HG02884 (cell line): ENCODE data around the gene EPDR1.
A peak's percentile ranks its signal among the peaks of the same experiment; 100 is the strongest.

ENCODE experiments used
- ATAC-seq: cut with Tn5 transposase; IDR thresholded peaks from one replicate; pipeline ENCODE4 v1.9.1; 2021; ENCODE audit warnings: mild to moderate bottlenecking, moderate library complexity; ENCODE audit not compliant: unreplicated experiment

EPDR1 gene

GRCh38 chr7:37920305-37920848 is at the start of gene EPDR1:
Gene EPDR1, plus strand, starts transcription at chr7:37920640. Its CDS starts 300 bp downstream, at chr7:37920940.
- ATAC-seq = no peak

GRCh38 chr7:37882086-37882485 is 38.4 kb upstream of the EPDR1 start:
- no peak for ATAC-seq

GRCh38 chr7:37893359-37893758 is 27.1 kb upstream of the EPDR1 start:
- ATAC-seq = no peak

GRCh38 chr7:37894671-37895070 is 25.8 kb upstream of the EPDR1 start:
- no peak for ATAC-seq

GRCh38 chr7:37899712-37900247 is 20.7 kb upstream of the EPDR1 start:
- no peak for ATAC-seq

GRCh38 chr7:37901236-37901827 is 19.1 kb upstream of the EPDR1 start:
- no peak for ATAC-seq

- ATAC-seq = no peak
Measured at GRCh38 chr7:37901890-37902524, 18.4 kb upstream of the EPDR1 start.

- no peak for ATAC-seq
Measured at GRCh38 chr7:37908221-37908788, 12.1 kb upstream of the EPDR1 start.

GRCh38 chr7:37912756-37913155 is 7.7 kb upstream of the EPDR1 start:
- no peak for ATAC-seq

GRCh38 chr7:37915438-37915837 is 5.0 kb upstream of the EPDR1 start:
- ATAC-seq = peak; percentile 40

- no peak for ATAC-seq
Measured at GRCh38 chr7:37916017-37916672, 4.3 kb upstream of the EPDR1 start.

- peak; percentile 51 for ATAC-seq
Measured at GRCh38 chr7:37916673-37917660, 3.5 kb upstream of the EPDR1 start, which contains the start of gene SFRP4. Gene SFRP4, minus strand, starts transcription at chr7:37916817. Its CDS starts 280 bp downstream, at chr7:37916537.

GRCh38 chr7:37918526-37918925 is 1.9 kb upstream of the EPDR1 start:
- no peak for ATAC-seq

- no peak for ATAC-seq
Measured at GRCh38 chr7:37920849-37921805, 687 bp downstream of the EPDR1 start.

GRCh38 chr7:37921876-37922275 is 1.4 kb downstream of the EPDR1 start:
- no peak for ATAC-seq

GRCh38 chr7:37923996-37924395 is 3.6 kb downstream of the EPDR1 start:
- ATAC-seq = no peak

- no peak for ATAC-seq
Measured at GRCh38 chr7:37924491-37925041, 4.1 kb downstream of the EPDR1 start.

GRCh38 chr7:37925620-37926019 is 5.2 kb downstream of the EPDR1 start:
- ATAC-seq = no peak
